NCI-H2171 (cell line): Measurements from ENCODE around the gene AOX1.
"Not testable (repeated sequence)": the region's sequence is repeated elsewhere in the genome, so short reads cannot be mapped to it uniquely, and the experiment has no call there.

Experiments used
- DNase-seq: peaks from one replicate; lab custom pipeline; 2025; lab: John Stamatoyannopoulos, UW

AOX1 gene

DNA sequence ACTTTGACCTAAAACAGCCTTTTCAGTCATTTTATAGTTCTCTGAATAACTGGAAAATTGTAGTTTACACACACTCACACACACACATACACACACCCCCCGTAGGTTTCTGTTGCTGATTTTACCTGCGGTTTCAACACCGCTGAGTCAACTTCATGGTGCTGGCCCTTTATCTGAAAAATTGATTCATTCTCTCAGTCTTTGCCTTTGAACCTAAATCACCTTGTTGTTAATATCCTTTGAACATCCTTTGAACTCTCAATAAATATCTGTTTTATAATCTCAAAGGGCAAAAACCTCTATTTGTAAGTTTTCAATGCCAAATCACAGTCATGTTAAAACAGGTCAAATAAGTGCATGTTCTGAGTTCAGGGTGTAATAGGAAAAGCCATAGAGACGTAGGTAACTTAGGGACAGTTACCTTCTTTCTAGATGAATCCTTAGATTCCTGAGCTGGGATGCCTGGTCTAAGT lies 116.9 kb downstream of the AOX1 start:
- no peak for DNase-seq

DNA sequence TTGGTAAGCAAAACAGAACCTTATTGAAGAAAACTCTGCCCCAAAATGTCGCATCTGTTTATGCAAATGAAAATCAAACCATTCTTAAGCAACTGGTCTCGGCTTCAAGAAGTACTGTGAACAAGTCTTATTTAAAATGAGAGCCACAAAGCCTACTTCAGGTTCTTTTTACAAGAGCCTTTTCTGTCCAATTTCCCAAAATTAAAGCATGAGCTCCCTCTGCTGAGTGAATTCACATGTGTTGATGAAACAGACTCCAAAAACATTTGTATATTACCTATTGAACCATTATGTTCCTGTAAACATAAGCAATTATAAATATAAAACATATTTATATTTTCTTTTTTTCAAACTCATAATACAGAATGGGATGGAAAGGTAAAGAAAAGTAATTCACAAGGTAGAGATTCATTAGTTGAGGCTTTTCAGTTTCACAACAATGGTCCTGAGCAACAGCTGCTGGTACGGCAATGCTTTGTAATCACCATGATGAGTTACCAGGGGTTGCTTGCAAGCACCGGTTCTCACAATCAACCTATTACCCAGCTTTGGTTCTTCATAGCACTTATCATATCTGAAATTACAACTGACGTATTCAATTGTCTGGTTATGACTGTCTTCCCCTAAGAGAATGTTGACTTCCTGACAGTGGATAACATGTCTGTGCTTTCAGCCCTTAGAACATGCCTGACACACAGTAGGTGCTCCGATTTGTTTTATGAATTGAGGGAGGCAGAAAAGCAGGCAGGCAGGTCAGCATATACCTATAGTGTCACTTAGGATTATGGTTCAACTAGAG lies 117.5 kb downstream of the AOX1 start:
- peak; percentile 19 for DNase-seq

DNA sequence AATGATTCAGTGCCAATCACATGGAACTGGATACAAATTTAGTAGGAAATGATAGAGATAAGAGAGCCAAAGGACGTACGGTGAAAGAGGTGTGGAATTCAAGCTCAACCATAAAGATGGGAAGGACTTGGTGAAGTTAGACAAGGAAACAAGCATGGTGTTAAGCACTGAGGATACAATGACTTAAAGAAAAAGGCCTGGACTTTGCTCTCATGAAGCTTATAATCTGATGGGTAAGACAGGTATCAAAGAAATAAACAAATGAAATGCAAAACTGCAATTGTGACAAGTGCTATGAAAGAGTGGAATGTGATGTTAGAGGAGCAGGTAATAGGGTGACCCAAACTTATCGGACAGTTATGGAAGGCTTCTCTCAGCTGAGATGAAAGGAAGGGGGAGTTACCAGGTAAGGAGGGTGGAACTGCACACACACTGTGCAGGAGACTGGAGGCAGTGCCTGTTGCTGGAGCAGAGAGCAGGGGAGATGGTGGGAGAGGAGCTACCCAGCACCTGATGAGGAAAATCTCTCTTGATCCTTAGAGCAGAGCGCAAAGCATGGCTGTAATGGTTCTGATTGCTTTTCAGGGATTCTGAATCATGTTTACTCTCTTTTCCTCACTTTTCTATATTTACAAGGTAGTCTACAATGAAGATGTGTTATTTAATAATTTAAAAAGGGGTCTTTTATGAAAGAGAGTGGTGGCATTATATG lies 118.3 kb downstream of the AOX1 start:
- DNase-seq = no peak

DNA sequence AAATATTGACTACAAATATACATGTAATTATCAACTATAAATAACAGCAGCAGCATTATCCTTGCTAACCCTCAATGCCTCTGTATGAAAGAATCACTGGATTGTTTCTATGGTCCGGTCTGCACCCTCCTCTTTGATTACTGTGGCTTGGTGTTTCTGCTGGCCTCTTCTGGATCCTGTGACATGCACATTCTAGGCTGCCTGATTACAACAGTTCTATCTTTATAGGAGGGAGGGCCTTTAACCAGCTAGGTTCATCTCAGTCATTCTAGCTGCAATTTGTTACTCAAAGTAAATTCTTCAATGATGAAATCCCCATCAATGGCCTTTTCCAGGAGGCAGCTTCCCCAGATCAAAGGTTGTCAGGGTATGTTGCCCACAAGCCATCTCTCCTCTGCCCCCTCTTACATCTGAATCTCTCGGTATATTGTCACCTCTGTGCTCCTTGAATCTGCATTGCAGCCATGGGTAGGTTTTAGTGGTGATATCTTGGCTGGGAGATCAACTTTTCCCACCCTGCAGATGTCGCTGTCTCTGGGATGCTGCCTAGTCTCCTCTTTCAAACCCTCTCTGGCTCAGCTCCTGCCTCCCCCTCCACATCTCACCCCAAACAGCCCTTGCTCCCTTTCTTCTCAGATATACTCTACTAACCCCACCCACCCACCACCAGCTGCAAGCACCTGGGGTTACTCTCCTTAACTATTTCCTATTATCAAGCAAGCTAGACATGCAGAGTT lies 119.7 kb downstream of the AOX1 start:
- no peak for DNase-seq

- DNase-seq = no peak
Observed at GRCh38 chr2:200708943-200709342, 123.1 kb downstream of the AOX1 start.

DNA sequence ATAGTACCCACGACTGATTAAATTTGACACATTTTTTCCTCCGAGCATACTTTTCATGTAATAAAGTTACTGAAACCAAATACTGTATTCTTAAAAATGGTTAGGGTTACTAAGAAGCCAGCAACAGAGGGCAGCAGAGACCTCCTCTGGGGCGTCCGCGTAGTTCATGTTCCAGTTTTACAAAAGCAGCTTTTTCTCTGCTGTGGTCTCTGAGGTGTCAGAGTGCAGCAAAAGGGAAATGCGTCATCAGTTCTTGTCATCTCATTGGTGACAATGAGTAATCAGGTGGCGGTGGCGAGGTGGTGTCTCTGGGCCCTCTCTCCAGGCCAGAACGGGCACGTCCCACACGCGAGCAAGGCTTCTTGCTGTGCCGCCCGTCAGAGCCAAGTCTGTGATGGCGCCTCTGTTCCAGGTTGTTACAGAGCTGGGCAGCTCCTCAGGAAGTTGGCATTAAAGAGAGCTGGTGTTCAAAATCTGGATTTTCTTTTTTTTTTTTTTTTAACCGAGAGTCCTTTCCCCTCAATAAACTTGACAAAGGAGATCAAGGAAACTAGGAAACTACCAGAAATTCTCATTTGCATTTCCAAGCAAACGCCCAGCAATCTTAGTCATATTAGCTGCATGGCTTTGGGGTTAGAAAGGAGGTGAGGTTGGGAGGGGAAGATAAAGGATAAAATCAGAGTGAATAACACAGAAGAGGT lies 127.3 kb downstream of the AOX1 start:
- peak; percentile 88 for DNase-seq

GRCh38 chr2:200713704-200714064 lies 127.9 kb downstream of the AOX1 start:
- no peak for DNase-seq

DNA sequence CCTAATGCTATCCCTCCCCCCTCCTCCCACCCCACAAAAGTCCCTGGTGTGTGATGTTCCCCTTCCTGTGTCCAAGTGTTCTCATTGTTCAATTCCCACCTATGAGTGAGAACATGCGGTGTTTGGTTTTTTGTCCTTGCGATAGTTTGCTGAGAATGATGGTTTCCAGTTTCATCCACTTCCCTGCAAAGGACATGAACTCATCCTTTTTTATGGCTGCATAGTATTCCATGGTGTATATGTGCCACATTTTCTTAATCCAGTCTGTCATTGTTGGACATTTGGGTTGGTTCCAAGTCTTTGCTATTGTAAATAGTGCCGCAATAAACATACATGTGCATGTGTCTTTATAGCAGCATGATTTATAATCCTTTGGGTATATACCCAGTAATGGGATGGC lies 129.2 kb downstream of the AOX1 start:
- DNase-seq = not testable (repeated sequence)

GRCh38 chr2:200716386-200716785 lies 130.6 kb downstream of the AOX1 start:
- no peak for DNase-seq
